Progenitor cell of endocrine pancreas (in vitro differentiated cells): Measurements from ENCODE around the gene COL12A1. TPM values are rescaled to one million over a fixed set of nuclear protein-coding genes. Genes with fewer than 3 reads are reported as not detected.

Experiments used
- DNase-seq: peaks from one replicate; pipeline ENCODE4 v3.0.0; 2021; ENCODE audit warnings: low spot score; ENCODE audit not compliant: unreplicated experiment
- H3K27ac Mint-ChIP-seq: 2 replicates; pipeline ENCODE4 v1.8.0; 2021; ENCODE audit warnings: mild to moderate bottlenecking, moderate library complexity, mixed read lengths
- H3K27me3 Mint-ChIP-seq: 2 replicates; pipeline ENCODE4 v1.8.0; 2021; ENCODE audit warnings: mixed read lengths
- H3K36me3 Mint-ChIP-seq: 2 replicates; pipeline ENCODE4 v1.8.0; 2022; ENCODE audit warnings: mixed read lengths; ENCODE audit not compliant: insufficient read depth
- H3K4me1 Mint-ChIP-seq: 2 replicates; pipeline ENCODE4 v1.8.0; 2021; ENCODE audit warnings: low read depth, mixed read lengths
- H3K4me3 Mint-ChIP-seq: 2 replicates; pipeline ENCODE4 v1.8.0; 2021; ENCODE audit warnings: low read depth, mild to moderate bottlenecking, moderate library complexity, mixed read lengths
- H3K9me3 Mint-ChIP-seq: 2 replicates; pipeline ENCODE4 v1.8.0; 2021; ENCODE audit warnings: low read depth, mixed read lengths
- CTCF ChIP-seq: fragments of 200-600 bp; sonication (generic); IDR thresholded peaks from one replicate; pipeline ENCODE4 v1.5.0; 2021; ENCODE audit warnings: antibody characterized with exemption, mild to moderate bottlenecking; ENCODE audit not compliant: unreplicated experiment
- total RNA-seq: library from RNA; stranded (reverse); gene quantifications from 2 replicates; pipeline ENCODE4 v1.2.1, GENCODE V29; 2021

Gene COL12A1
- total RNA-seq, 1 donor from 2014 or later, result 2.0 TPM

- Mint-ChIP-seq H3K27ac (no peak overlapping the region), H3K4me3 (no peak overlapping the region), H3K9me3 (no peaks in the 10 kb centered on the region), H3K27me3 (peaks cover 16% of the 10 kb centered on the region), H3K36me3 (no peaks in the 10 kb centered on the region), H3K4me1 (no peaks in the 10 kb centered on the region)
- TF ChIP-seq CTCF, result no peak
- no peak for DNase-seq
Observed at GRCh38 chr6:75077701-75078100, 128.2 kb downstream of the COL12A1 start.

GRCh38 chr6:75076009-75076408, 129.8 kb downstream of the COL12A1 start:
- Mint-ChIP-seq H3K27ac (no peak overlapping the region), H3K36me3 (no peaks in the 10 kb centered on the region), H3K27me3 (peaks cover 13% of the 10 kb centered on the region), H3K4me1 (no peaks in the 10 kb centered on the region), H3K9me3 (no peaks in the 10 kb centered on the region), H3K4me3 (no peak overlapping the region)
- DNase-seq, result no peak
- TF ChIP-seq CTCF, result no peak

- Mint-ChIP-seq H3K4me3 (no peak overlapping the region), H3K27ac (no peak overlapping the region), H3K27me3 (no peaks in the 10 kb centered on the region), H3K9me3 (peaks cover 4% of the 10 kb centered on the region), H3K4me1 (no peaks in the 10 kb centered on the region), H3K36me3 (no peaks in the 10 kb centered on the region)
- no peak for TF ChIP-seq CTCF
- no peak for DNase-seq
Observed at GRCh38 chr6:75070244-75070643, 135.6 kb downstream of the COL12A1 start.

GRCh38 chr6:75065523-75065922, 140.3 kb downstream of the COL12A1 start:
- no peak overlapping the region for H3K27ac Mint-ChIP-seq
- no peak for DNase-seq

GRCh38 chr6:75052491-75052890, 153.4 kb downstream of the COL12A1 start:
- DNase-seq, result no peak
- no peak overlapping the region for H3K27ac Mint-ChIP-seq
- no peaks in the 10 kb centered on the region for H3K36me3 Mint-ChIP-seq
- H3K27me3 Mint-ChIP-seq, result no peaks in the 10 kb centered on the region
- no peaks in the 10 kb centered on the region for H3K9me3 Mint-ChIP-seq
- H3K4me1 Mint-ChIP-seq, result no peaks in the 10 kb centered on the region
- H3K4me3 Mint-ChIP-seq, result no peak overlapping the region
- no peak for TF ChIP-seq CTCF

More at GRCh38 chr6:75065523-75065922, 140.3 kb downstream of the COL12A1 start:
- Mint-ChIP-seq H3K9me3 (peaks cover 4% of the 10 kb centered on the region), H3K27me3 (peaks cover 2% of the 10 kb centered on the region), H3K4me1 (no peaks in the 10 kb centered on the region), H3K4me3 (no peak overlapping the region), H3K36me3 (no peaks in the 10 kb centered on the region)
- TF ChIP-seq CTCF, result no peak
